HG02938 (cell line): Measurements from ENCODE around the gene OSBPL7.

Experiments used
- ATAC-seq: cut with Tn5 transposase; IDR thresholded peaks from one replicate; pipeline ENCODE4 v1.9.1; 2021; ENCODE audit warnings: mild to moderate bottlenecking, moderate library complexity; ENCODE audit not compliant: unreplicated experiment

OSBPL7 gene, protein sequence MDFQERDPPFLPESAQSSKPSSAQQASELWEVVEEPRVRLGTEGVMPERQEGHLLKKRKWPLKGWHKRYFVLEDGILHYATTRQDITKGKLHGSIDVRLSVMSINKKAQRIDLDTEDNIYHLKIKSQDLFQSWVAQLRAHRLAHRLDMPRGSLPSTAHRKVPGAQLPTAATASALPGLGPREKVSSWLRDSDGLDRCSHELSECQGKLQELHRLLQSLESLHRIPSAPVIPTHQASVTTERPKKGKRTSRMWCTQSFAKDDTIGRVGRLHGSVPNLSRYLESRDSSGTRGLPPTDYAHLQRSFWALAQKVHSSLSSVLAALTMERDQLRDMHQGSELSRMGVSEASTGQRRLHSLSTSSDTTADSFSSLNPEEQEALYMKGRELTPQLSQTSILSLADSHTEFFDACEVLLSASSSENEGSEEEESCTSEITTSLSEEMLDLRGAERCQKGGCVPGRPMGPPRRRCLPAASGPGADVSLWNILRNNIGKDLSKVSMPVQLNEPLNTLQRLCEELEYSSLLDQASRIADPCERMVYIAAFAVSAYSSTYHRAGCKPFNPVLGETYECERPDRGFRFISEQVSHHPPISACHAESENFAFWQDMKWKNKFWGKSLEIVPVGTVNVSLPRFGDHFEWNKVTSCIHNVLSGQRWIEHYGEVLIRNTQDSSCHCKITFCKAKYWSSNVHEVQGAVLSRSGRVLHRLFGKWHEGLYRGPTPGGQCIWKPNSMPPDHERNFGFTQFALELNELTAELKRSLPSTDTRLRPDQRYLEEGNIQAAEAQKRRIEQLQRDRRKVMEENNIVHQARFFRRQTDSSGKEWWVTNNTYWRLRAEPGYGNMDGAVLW

DNA sequence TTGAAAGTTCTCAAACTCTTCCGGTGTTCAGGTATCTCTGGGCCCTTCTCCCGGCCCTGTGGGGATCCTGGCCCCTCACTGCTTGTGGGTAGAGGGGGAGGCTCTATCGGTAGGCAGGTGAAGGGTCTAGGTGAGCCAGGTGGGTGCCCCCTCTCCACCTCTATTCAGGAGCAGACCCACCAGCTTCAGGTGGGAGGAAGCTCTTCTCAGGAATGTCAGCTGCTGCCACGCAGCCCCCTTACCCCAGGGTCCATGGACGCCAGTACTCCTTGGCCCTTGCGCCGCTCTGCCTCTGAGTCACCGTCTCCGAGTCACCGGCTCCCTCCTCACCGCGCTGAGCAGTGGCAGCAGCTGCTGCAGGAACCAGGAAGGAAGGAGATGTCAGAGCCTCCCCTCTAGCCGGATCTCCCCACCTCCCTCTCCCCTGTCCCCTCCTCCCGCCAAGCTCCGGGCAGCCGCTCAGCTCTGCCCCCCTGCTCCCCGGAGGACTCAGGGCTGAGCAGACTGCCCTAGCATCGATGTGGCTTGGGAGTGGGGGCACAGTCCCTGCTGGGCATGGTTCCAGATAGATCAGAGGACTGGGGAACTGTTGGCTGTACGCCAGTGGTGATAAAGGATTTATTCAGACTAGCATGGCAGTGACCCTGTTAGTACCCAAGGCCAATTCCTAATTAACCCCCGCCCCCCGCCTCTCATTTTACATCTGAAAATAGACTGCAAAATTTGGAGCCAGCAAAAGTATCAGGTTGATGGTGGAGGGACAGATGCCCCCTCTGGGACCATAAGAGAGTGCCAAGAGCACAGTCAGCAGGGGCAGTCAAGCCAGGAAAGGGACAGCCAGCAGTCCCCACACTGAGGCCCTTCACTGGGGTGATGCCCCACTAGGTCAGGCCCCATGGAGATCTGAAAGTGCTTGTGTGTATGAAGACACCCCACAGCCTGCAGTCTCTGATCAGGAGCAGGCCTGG is at the start of gene OSBPL7:
OSBPL7 (minus strand) TSS at position 371 of the 968 bp plus-strand sequence. CDS start 1,516 bp downstream, outside the sequence.
- ATAC-seq: no peak

DNA sequence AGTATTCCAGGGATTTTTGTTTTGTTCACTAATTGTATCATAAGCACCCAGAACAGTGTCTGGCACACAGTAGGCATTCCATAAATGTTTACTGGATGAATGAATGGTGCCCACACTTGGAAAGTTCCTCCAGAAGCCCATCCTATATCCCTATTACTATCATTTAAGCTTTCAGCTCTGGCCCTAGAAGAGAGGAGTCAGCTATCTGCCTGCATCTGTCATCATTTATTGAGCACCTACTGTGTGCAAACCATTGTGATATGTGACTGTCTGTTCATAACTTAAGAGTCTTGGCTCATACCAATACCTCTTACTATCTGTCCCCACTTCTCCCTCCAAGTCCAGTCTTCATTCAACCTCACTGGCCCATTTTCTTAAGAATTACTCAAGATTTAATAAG is 49.5 kb upstream of the OSBPL7 start:
- no peak for ATAC-seq

DNA sequence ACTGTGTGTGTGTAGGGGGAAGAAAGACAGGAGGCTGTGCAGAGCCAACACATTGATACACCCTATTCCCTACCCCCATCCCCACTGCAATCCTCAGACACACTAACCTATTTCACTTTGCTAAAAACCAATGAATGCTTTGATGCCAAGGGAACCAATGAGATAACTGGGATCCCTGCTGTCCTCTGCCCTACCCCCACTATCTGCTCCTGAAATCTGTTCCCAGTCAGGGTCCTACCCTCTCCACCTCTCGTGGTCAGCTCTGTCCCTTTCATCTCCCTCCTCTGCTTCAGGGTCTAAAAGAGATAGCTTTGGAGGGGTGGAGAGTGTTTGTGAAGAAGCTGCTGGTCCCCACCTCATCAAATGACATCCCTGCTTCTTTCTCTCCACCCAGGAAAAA is 48.5 kb upstream of the OSBPL7 start:
- ATAC-seq: no peak

DNA sequence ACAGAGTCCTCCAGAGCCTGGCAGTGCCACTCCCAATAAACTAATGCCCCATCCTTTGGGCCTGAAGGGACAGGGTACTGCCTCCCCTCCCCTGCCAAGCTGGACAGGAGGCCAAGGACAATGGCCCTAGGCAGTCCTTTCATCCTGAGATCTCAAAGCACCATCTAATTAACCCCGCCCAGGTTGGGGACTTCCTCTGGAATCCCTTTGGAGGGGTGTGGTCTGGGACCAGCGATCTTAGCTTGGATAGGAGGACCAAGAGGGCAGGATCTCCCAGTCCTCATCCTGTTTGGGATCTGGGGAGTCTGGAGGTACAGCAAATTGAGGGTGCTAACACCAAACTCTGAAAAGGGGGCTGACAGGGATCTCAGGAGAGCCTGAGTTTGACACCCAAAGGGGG is 47.5 kb upstream of the OSBPL7 start:
- ATAC-seq: no peak

DNA sequence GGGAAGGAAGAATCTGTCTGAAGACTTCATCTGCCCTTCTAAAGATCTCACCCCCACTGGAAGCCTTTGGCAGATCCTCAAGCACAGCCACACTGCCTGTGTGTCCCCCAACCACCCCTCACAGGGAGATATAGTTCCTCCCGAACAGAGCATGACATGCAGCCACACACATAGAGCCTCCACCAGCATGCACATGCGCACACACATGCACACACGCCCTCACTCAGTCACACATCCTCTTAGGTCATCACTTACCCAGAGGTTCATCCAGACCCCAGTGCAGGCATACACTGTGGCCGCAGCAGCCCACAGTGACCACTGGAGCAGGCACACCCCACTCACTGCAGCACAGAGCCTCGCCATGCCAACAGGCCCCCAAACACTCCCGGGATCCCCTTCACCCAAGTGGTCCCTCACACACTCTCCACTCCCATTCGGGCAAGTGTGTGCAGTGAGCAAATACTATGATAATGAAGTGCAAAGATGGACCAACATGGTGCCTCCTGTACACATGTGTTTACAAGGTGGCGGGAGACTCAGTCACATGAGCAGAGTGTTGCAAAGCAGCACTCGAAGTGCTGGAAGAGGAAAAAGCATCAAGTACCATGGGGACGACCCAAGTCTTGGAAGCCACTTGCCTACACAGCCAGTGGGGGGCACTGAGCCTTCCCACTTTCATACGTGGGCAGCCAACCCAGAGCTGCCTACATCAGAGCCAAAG is 46.4 kb upstream of the OSBPL7 start:
- no peak for ATAC-seq

DNA sequence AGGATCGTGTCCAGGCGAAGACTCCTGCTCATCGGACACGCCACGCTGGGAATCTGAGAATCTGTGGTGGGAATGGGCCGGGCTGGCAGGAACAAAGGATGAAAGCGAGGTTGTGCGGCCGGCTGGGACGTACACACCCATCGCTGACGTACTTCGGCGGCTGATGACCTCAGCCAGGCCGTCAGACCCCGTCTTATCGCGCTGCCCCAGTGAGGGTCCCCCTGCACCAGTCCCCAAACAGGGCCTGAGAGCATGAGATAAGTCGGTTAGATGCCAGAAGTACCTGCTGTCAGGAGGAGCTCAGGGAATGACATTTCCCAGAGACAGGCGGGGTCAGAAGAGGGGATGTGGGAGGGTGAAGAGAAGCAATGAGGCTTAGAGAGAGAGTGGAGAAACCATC is 45.3 kb upstream of the OSBPL7 start:
- no peak for ATAC-seq

DNA sequence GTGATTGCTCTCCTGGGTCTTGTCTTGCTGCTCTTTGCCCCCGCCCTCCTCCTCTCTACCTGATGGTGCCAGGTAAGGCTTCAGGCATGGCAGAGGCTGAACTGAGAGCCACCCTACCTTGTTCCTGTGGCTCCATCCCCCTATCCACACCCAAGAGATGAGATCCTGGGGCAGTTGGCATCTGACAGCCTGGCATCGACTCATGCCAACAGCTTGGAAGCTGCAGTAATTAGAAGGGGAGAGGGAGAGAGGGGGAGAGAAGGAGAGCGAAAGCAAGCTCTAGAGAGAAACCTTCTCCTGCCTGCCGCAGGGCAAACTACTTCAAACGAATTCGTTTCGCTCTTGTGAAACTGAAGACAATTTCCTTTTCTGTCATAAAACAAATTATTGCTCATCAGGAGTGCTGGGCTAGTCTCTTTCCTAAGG is 43.2 kb upstream of the OSBPL7 start:
- ATAC-seq: no peak

DNA sequence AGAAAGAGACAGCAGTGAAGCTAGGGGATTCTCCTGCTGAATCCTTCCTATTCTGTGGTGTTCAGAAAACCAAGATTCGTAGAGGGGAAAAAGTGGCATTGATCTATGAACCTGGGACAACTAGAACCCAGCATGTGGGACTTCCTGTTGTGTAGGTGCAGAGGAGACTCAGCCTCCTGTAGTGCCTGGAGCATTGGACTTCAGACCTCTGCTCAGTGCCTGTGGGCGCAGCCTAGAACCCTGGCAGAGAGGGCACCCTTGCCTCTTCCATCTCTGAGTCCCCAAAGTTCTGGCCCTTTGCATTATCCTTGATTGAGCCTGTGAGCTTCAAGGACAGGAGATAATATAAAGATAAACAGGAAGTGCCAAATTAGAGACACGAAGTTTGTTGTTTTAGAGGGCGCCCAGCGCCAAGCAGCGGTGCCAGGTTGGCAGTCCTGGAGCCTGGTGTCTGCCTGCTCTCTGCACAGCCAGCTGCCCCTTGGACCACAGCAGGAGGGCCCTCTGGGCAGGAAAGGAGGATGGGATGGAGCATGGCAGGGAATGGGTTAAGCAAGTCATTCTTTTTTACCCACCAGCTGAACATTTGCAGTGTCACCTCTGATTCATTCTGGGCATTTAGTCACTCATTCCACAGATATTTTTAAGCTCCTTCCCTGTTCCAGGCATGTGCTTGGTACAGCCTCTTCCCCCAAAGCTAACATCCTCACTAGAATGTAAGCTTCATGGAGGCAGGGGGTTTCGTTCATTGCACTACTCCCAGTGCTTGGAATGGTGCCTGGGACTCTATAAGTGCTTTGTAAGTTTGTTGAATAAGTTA is 41.2 kb upstream of the OSBPL7 start:
- no peak for ATAC-seq

DNA sequence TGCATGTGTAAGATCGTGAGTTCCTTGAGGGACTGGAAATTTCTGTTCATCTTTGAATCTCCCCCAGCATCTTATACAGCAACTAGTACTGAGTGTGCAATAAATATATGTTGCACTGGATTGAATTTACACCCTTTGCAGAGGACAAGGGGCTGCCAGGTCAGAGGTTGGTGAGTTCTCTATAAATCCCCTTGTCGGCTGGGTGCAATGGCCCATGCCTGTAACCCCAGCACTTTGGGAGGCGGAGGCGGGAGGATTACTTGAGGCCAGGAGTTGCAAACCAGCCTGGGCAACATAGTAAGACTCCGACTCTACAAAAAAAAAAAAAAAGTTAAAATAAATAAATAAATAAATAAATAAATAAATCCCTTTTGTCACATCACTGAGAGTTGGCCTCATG is 38.8 kb upstream of the OSBPL7 start:
- no peak for ATAC-seq

DNA sequence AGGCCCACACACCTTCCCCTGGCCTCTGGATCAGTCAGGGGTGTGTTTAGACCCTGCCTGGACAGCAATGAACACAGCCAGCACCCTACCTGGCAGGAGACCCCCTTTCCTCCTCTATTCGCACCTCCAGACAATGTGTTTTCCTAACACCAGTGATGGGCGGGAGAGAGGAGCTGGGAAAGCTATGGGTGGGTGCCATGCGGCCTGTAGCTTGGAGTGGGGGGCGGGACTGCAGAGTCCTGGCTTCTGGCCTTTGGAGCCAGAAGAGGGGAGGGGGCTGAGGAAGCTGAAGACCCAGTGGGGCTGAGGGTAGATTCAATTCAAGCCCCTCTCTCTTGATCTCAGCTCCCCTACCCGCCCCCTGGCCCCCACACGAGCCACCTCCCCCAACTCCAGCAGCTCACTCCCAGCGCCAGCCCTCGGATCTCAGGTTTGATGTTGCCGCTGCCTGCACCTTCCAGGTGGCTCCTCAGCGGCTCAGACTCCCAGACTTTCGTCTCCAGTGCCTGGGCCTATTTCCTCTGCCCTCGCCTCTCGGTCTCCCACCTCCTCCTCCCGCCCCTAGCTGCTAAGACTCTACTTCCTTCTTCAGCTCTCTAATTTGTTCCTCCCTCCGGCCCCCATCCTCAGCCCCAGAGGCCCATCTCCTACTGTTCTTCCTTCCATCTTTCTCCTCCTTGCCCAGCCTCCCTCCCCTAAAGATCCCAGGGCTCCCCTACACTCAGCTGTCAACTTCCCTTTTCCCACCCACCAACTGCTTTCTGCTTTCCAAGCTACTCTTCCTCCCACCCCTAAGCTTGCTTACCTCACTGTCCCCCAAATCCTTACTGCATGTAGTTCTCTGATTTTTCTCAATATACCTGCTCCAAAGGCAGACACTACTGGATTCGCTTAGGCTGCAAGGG is 36.2 kb upstream of the OSBPL7 start:
- ATAC-seq: no peak

DNA sequence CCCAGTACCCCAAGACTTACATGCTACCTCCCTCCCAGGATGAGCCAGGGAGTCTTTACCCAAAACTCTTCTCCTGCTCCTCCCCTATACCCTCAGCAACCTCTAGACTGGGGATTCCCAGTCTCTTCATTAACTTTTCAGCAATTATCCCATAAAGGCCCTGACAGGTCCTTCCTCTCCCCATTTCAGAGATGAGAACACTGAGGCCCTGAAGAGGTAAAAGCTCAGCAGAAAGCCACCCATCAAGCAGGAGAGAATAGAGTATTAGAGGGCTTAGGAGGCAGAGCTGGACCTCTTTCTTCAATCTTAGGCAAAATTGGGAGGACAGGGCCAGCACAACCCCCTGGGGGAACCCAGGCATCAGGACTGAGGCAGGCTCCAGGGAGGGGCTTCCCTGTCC is 35.2 kb upstream of the OSBPL7 start:
- no peak for ATAC-seq

DNA sequence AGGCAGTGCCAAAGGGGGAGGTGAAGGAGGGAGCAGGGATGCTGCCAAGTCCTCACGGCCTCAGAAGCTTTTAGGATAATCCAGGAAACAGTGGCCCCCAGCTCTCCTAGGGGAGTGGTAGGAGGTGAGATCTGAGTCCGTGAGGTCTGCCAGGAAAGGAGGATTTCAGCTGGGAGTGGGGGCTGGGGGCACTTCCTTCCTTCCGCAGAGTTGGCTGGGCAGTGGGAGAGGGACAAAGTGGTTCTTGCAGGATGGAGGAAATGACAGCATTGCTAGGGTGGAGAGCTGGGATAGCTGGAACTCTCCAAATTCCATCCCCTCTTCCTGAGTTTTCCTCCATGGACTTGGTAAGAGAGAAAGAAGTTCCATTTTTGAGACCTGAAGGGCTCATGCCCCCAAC is 34.1 kb upstream of the OSBPL7 start:
- no peak for ATAC-seq

DNA sequence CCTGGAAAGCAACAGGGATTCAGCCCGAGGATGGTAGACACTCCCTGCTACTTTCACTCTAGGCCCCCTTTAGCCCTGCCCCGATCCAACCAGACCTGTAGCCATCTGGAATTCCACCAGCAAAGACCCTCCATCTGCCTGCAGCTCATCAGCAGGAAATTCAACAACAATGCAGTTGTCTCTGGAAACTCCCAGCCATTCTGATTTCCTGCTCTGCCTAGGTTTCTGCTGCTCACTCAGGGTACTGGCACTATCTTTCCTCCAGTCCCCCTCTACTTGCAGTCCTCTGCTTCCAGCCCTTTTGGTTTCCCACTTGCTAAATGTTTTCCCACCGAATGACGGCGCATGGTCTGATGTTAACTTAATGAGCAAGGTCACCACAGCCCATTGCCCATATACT is 32.0 kb upstream of the OSBPL7 start:
- no peak for ATAC-seq

DNA sequence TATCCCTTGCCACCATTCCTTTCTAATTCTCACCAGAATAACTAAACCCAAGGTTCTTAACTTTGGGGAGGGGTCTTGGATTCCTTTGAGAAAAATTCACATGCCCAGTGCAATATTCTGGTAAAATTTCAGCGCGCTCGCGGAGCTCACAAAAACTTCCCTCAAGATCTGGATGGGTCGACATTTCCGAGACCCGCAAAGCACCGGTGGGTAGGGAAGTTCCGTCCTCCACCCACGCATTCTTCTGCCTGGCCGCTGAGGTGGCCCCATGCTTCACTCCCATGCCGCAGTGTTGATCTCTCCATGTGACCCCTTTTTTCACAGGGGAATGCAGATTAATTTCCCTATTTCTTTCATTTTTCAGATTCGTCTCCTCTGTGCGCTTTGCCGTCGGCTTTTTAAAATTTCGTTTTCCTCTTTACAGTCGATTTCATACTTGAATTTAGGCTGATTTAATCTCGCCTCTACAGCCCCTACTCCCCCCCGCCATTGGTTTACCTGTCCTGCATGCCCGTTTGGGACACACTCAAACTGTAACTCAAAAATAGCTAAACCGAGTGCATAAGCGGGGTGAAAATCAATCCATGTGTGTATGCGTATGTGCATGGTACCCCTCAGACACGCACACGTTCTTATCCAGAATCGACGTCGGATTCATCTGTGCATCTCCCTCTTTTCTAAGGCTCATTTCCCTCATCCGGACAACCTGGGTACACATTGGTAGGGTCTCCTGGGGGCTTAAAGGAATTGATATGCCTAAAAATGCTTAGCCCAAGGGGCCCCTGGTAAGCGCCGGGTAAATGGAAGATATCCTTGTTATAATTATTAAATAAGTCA is 30.7 kb upstream of the OSBPL7 start:
- no peak for ATAC-seq

DNA sequence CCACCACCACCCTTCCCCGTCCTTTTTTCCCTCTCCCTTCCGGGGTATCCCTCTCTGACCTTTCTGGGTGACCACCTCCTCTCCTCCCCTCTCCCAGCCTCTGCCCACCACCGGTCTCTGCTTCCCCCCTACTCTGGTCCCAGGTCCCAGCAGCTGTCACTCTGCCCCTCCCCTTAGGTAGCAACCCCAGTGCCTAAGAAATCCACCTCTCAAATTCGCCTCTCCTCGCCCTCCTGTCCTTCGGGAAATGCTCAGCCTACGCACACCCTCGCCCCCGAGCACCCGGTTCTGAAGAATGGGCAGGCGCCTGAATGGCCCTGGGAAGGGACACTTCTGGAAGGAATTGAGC is 30.1 kb upstream of the OSBPL7 start:
- ATAC-seq: no peak

DNA sequence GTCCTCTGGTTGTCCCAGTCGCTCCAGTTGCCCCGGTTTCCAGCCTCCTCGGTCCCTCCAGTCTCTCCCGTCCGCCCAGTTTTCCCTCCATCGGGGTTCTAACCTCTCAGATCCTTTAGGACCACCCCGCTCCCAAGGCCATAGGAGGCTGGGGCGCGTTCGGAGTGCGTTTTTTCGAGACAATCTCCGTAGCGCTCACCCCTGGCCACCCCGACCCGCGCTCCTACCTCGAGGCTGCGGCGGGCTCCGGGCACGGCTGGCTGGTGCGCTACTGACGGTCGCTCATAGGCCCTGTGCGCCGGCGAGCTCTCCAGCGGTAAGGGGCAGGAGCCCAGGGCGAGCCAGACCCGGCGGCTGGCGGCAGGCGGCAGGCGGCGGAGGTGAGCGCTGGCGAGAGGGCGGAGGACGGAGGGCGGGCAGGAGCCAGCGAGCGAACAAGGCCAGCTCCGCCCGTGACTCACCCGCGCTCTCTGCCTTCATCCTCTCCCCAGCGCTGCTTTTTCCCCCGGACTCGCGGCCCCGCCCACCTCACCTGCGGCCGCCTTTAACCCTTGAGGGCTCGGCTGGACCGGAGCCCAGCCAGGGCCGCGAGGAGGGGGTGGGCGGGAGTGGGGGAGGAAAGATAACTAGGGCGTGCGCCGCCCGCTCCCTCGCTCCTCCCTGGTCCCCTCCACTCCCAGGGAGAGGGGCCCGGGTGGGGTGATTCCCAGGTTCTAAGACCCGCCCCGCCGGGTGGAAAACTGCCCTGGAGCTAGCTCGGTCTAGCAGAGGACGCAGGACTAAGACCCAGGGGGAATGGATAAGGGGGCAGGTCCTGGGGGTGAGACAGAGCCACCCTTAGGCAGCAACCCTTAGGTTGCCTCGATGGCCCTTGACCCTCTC is 29.3 kb upstream of the OSBPL7 start, which contains the start of gene SP6:
SP6 (minus strand) TSS at position 472 of the 882 bp plus-strand sequence. CDS start 2,734 bp downstream, outside the sequence.
- ATAC-seq: no peak

DNA sequence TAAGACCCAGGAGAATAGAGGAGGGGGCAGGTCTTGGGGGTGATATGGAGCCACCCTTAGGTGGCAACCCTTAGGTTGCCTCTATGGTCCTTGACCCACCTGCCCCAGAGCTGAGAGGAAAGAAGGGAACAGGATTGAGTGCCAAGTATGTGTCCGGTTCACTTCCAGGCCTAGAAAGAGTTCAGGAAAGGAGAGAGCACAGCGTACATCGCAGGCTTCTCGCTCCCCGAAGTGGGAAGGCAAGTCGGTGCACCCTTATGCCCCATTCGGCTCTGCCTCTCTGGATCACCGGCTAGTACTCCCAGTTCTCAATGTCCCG is 28.7 kb upstream of the OSBPL7 start:
- ATAC-seq: no peak
